ENCODE data around the gene FZD2.
A peak's percentile ranks its signal among the peaks of the same experiment; 100 is the strongest.
"Not testable (repeated sequence)": the region's sequence is repeated elsewhere in the genome, so short reads cannot be mapped to it uniquely, and the experiment has no call there.

Gene FZD2

DNA sequence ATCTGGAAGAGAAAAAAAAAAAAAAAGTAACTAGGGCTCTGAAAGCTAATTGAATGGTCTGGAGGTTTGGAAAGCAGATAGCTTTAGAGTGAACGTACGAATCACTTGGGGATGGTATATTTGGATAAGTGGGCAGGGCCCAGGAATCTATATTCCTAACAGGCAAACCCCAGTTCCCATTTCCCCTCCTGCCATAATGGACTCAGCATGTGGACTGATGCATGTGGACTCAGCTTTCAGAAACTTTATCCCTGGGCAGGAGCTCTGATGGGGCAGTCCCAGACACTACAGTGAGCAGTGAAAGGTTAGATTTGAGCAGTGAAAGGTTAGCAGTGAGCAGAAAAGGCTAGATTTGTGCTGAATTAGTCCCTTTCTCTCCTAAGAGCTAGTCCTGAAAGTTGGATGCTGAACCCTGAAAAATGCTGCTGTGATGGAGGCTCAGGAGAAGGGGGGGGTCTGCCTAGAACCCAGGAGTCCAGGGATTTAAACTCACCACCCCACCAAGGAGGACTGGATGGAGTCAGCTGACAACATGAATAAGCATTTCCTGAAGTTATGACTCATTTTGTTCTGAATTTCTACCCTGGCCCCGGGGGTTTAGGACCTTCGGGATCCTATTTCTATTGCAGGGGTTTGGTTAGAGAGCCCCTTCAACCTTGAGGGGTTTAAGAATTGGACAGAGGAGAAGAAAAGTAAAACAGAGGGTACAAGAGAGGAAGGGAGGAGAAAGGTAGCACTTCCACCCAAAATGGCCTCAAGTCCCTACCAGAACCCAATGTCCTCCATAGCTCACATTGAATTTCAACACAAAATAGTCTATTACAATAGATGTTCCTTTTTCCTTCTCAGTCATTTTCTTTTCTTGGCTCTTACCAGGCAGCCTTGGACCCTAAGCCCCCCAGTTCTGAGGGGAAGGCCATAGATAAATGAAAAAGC, 10.3 kb upstream of the FZD2 start:
- peak; percentile 80 for DNase-seq

DNA sequence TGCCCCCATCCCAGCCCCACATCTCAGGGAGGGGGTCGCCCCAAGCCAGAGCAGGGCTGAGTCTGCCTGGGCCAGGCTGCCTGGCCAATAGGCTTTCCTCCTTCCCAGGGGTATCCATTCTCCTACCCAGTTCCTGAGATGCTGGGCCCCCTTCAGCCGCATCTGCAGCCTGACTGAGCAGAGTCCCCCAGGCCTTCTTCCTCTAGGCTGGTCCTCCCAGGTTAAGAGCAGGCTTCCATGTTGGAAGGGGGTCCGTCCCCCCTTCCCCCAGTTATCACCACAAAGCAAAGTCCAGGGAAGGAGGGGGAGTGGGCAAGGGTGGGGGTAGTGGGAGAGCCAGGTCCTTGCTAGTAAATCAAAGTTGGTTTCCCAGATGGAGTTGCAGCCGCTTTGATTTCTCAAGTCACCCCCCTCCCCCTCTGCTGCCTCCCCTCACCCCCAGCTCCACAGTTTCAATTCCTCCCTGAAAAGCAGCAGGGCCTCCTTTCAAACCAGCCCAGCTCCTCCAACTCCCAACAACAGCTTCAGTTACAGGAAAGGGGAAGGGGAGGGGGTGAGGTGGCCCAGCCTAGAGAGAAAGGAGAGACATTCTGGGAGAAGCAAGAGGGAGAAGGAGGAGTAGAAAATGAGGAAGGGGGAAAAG, 9.5 kb upstream of the FZD2 start:
- no peak for DNase-seq

DNA sequence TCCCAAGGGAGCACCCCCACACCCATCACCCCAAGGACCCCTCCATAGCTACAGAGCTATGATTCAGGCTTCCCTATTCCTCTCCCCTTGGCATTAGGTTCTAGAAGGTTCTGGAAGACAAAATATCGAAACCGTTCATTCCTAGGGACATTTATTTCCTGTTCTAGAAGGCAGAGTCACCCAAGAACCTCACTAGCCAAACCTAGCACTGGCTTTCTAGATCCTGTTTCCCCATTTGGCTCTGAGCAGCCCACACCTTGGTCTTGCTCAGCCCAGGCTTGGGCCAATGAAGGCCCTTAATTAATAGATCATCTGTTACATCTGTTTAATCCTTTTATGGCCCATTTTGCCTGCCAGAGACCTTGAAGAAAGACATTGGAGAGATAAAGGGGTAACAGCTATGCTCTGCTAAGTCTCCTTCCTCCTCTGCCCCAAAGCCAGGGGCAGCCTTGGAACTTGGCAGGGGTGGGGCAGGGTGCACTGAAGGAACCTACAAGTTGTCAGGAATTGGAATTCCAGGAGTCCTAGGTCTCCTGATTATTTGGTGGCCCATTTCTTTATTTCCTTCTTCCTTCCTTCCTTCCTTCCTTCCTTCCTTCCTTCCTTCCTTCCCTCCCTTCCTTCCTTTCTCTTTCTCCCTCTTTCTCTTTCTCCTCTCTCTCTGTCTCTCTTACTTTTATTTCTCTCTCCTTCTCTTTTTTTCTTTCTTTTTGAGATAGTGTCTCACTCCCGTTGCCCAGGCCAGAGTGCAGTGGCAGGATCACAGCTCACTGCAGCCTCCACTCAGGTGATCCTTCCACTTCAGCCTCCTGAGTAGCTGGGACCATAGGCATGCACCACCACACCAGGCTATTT, 8.7 kb upstream of the FZD2 start:
- no peak for DNase-seq

DNA sequence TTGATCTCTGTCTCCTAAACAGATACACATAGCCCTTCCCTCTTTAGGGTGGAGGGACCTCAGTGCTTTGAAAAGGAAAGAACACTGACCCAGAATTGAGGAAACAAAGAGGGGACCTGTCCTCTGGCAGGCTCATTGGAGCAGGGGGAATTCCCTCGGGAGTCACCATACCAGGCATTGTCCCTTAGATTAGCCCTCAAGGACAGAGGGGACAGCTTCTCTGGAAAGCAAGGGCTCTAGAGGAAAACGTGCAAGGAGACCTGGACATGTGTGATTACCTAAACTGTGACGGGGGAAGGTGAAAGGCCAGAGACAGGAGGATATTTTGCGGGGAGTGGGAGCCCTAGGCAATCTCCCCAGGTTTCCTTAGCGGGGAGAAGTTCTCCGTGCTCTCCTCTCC, 7.6 kb upstream of the FZD2 start:
- DNase-seq = no peak

DNA sequence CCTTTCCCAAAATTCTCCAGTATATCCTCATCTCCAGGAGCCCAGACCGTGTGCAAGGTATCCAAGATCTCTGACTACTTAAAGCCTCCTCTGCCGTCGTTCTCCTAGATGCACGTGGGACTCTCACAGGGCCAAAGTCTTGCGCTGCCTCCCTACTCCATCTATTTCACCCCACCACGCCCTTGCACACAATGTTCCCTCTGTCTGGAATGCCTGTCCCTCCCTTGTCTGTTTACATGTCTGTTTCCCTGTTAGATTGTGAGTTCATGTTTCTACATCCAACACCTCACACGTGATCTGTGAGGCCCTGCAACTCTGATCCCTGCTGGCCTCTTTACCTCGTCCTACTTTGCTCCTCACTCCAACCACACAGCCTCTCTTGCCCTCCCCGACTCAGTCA, 4.9 kb upstream of the FZD2 start:
- DNase-seq = no peak

DNA sequence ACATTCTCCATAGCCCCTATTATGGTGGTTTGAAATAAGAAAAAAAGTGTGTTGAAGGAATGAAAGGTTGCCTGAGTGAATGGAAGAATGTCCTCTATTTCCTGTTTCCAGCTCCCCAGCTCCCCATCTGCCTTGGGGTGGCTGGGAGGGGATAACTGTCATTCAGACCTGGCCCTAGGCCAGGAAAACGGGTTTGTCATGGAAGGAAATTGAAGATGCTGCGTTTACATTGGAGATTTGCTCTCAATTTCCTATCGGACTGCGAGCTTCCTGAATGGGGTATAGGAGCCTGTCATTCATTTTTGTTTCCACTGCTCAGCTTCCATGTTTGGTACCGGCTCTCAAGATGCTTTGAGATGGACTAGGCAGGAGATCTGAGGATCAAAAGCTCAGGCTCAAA, 2.2 kb upstream of the FZD2 start:
- DNase-seq = no peak

DNA sequence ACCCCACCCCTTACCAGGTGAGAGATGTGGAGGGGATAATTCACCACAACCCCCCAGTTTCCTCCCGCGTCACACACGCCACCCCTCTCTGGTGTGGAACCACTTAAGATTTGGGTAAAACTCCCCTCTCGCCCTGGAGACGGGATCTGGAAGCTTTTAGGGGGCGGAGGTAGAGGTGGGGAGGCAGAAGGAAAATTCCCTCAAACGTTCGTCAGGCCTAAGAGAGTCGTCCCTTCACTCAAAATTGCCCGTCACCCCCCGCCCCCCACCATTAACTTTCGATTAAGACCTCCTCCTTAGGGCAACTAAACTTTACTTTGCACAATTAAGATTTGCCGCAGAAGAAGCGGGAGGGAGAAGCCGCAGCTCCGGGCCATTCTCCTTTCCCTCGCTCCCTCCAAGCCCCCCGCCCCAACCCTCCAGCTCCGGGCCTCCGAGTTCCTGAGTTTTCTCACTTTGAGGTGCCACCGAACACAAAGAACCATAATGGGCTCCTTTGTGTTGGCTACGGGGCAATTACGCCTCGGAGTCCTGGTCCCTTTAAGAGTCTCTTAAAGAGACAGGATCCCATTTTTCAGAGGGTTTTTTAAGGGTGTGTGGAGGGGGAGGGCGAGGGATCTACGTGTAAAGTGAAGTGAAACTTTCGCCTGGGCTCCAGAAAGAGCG, 985 bp upstream of the FZD2 start:
- DNase-seq = peak; percentile 59

DNA sequence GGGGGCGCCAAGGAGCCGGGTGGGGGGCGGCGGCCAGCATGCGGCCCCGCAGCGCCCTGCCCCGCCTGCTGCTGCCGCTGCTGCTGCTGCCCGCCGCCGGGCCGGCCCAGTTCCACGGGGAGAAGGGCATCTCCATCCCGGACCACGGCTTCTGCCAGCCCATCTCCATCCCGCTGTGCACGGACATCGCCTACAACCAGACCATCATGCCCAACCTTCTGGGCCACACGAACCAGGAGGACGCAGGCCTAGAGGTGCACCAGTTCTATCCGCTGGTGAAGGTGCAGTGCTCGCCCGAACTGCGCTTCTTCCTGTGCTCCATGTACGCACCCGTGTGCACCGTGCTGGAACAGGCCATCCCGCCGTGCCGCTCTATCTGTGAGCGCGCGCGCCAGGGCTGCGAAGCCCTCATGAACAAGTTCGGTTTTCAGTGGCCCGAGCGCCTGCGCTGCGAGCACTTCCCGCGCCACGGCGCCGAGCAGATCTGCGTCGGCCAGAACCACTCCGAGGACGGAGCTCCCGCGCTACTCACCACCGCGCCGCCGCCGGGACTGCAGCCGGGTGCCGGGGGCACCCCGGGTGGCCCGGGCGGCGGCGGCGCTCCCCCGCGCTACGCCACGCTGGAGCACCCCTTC, 484 bp downstream of the FZD2 start:
- DNase-seq = peak; percentile 67

DNA sequence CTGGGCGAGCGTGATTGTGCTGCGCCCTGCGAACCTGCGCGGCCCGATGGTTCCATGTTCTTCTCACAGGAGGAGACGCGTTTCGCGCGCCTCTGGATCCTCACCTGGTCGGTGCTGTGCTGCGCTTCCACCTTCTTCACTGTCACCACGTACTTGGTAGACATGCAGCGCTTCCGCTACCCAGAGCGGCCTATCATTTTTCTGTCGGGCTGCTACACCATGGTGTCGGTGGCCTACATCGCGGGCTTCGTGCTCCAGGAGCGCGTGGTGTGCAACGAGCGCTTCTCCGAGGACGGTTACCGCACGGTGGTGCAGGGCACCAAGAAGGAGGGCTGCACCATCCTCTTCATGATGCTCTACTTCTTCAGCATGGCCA, 1.0 kb downstream of the FZD2 start:
- no peak for DNase-seq

DNA sequence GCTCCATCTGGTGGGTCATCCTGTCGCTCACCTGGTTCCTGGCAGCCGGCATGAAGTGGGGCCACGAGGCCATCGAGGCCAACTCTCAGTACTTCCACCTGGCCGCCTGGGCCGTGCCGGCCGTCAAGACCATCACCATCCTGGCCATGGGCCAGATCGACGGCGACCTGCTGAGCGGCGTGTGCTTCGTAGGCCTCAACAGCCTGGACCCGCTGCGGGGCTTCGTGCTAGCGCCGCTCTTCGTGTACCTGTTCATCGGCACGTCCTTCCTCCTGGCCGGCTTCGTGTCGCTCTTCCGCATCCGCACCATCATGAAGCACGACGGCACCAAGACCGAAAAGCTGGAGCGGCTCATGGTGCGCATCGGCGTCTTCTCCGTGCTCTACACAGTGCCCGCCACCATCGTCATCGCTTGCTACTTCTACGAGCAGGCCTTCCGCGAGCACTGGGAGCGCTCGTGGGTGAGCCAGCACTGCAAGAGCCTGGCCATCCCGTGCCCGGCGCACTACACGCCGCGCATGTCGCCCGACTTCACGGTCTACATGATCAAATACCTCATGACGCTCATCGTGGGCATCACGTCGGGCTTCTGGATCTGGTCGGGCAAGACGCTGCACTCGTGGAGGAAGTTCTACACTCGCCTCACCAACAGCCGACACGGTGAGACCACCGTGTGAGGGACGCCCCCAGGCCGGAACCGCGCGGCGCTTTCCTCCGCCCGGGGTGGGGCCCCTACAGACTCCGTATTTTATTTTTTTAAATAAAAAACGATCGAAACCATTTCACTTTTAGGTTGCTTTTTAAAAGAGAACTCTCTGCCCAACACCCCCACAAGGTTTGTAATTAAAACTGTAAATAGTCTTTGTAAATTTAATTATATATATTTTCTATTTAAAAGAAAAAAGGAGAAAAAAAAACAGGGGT, 1.7 kb downstream of the FZD2 start:
- DNase-seq = no peak

DNA sequence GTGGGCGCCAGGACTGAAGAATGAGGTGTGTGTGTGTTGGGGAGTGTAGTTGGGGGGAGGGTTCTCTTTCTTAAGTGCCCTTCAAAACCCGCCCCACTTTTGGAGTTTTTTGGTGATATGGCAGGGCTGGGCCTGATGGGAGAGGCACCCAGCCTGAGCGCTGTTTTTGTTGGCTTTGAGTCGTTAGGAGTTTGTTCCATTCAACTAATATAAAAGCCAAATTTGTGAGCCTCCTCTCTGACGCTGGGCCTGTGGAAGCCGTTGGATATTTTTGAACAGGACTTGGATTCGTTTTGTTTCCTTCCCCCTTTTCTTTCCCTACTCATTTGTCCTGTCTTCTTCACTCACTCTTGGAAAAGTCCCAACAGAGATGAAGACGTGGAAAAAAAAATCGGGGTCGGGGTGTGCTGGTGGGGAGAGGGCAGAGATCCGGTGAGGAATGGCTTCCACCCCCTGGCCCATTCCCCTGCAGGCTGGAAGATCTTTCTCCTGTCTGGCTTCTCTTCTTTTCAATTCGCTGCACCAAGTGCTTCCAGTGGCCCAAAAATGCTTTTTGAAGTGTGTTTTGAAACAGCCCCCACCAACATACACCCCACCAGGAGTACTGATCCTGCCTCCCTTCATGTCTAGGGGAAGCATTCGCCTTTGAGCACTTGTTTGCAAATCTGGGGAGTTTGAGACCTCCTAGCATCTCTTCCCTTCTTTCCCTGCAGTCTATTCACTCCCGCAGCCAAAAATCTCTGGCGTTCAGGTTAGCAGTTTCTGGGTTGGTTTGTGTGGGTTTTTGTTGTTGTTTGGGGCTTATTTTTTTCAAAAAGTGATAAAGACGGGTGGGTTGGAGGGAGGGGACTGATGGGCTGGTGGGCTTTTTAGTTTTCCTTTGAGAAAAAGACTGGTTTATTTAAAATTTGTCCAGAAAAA, 2.6 kb downstream of the FZD2 start:
- DNase-seq = no peak

DNA sequence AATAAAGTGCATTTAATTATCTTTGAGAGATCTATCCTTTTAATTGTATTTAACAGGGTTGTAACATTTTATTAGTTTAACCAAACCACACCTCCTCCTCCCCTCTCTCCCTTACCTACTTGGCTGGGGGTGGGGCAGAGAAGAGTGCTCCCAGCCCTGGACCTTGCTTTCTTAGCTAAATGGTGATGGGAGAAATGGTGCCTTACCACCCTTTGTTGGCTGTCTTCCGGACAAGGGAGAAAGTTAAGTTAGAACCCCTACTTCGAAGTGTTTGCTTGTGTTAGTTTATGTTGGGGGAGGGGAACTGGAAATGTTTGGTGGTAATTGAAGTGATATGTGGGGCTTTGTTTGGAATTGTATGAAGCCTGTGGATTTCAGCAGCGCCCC, 3.9 kb downstream of the FZD2 start:
- DNase-seq = no peak

DNA sequence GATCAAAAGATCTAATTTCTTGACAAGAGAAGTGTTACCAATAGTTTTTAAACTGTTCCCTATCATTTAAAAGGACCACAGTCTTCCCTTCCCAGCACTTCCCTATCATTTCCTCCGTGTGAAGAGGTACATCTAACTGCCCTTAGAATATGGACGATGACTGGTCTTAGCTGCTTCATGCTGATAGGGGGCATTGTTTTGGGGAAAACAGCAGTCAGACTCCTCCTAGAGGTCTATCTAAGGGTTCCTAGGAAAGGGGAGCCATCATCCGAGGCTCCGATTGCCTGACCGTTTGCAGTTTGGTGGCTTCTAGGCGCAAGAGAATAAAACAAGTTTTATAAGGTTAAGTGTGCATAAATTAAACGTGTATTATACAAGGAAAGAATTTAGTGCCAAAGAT, 7.1 kb downstream of the FZD2 start:
- DNase-seq = no peak

DNA sequence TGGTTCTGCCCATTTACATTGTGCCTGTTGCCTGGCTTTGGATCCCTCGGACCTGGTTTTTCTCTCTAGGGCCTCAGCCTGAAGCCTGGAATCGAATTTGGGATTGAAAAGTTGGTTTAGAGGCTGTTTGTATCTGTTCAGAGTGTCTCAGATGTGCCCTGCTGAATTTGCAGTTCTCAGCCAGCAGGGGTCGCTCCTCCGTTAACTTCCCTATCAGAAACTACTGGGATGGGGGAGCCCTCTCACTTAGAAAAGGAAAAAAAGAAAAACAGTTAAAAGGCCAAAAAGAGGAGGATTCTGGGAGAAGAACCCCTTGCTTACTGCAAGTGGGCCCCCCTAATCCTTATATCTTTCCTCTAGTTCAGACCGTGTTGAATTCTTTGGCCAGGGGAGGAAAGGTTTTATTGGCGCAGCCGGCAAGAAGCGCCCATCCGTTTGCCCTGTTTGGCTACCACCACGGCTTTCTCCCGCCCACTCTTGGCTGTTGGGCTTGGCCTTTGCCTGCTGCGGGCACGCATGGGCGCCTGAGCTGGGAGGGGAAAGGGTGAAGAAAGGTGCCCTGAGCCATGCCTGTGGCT, 8.7 kb downstream of the FZD2 start:
- DNase-seq = no peak

DNA sequence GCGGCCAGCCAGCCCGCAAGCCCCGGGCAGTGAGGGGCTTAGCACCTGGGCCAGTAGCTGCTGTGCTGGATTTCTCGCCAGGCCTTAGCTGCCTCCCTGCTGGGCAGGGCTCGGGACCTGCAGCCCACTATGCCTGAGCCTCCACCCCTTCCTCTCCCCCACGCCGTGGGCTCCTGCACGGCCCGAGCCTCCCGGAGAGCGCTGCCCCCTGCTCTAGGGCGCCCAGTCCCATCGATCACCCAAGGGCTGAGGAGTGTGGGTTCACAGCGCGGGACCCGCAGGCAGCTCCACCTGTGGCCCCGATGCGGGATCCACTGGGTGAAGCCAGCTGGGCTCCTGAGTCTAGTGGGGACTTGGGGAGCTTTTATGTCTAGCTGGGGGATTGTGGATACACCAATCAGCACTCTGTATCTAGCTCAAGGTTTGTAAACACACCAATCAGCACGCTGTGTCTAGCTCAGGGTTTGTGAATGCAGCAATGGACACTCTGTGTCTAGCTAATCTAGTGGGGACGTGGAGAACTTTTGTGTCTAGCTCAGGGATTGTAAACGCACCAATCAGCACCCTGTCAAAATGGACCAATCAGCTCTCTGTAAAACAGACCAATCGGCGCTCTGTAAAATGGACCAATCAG, 11.1 kb downstream of the FZD2 start:
- DNase-seq = not testable (repeated sequence)

DNA sequence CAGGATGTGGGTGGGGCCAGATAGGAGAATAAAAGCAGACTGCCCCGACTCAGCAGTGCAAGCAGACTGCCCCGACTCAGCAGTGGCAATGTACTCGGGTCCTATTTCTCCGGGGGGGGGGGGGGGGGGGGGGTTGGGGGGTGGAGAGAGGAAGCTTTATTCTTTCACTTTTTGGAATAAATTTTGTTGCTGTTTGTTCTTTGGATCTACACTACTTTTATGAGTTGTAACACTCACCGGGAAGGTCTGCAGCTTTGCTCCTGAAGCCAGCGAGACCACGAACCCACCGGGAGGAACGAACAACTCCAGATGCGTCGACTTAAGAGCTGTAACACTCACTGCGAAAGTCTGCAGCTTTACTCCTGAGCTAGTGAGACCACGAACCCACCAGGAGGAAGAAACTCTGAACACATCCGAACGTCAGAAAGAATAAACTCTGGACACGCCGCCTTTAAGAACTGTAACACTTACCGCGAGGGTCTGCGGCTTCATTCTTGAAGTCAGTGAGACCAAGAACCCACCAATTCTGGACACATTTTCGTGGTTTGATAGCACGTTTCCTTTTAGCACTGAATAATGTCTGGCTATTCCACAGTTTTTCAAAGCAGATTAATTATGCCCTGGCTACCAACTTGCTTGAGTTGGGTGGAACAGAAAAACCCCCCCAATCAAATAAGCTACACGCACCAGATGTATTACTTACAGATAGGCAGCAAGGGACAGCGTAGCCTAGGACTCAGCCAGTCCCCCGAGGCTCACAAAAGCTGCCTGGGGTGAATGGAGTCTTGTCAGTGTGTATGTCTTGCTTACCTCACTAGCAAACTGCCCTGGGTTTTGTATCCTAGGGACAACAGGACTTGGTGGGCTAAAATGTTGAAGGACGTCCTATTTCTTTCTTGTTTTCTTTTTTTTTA, 11.9 kb downstream of the FZD2 start:
- peak; percentile 27 for DNase-seq

DNA sequence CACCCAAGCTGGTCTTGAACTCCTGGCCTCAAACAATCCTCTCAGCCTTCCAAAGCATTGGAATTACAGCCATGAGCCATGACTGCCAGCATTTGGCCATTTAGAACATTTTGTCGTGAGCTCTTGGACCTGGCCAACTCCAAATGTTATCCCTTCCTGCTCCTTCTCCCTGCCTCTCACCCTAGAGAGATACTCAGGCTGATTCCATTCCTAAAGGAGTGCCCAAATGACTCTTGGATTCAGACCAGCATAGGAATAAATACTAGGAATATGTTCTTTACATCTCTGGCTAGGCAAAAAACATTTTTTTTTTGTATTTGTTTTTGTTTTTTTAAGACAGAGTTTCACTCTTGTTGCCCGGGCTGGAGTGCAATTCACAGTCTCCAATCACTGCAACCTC, 15.5 kb downstream of the FZD2 start:
- DNase-seq = no peak

DNA sequence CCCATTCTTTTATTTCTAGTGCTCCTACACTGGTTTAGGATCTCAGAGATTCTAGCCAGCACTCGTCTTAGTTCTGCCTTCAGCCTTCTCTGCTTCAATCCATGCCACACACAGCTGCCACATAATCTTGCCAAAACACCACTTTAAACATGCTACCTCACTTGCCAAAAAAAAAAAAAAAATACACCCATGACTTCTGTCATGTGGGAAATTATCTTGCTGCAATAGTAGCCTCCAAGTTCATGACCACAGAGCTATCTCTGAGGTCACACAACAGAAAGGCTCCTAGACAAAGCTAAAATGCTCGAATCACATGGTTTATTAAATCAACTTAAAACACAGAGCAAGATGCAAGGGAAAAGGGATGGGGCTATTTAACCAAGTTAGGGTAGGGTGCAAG, 18.1 kb downstream of the FZD2 start:
- no peak for DNase-seq

Data from HCEC 1CT (cell line).